HG02840 (cell line): Measurements from ENCODE around the gene WDR64.
A peak's percentile ranks its signal among the peaks of the same experiment; 100 is the strongest.

Experiments
- ATAC-seq: cut with Tn5 transposase; IDR thresholded peaks from one replicate; pipeline ENCODE4 v1.9.1; 2021; ENCODE audit warnings: mild to moderate bottlenecking, moderate library complexity, moderate number of reproducible peaks; ENCODE audit not compliant: unreplicated experiment, low FRiP score

Gene WDR64

DNA sequence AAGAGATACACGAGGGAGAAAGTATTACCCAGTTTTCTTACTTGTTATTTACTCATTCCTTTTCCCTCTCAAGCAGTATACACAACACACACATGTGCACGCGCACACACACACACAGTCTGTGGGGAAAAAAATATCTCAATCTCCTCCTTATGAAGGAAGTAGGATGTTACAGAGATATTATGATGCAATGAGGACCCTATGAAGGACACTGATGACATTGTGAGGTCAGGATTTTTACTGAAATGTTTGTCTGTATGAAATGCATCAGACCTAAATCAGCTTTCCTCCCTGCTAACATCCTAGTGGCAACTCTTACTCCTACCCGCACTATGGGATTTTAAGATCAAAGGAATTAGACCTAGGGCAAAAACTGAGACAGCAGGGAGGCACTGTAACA, at the start of gene WDR64:
WDR64 (plus strand) TSS at position 270 of the 400 bp plus-strand sequence. CDS start 204 bp downstream, outside the sequence.
- ATAC-seq, result no peak

- ATAC-seq, result no peak
Observed at GRCh38 chr1:241603731-241604245, 48.3 kb upstream of the WDR64 start.

DNA sequence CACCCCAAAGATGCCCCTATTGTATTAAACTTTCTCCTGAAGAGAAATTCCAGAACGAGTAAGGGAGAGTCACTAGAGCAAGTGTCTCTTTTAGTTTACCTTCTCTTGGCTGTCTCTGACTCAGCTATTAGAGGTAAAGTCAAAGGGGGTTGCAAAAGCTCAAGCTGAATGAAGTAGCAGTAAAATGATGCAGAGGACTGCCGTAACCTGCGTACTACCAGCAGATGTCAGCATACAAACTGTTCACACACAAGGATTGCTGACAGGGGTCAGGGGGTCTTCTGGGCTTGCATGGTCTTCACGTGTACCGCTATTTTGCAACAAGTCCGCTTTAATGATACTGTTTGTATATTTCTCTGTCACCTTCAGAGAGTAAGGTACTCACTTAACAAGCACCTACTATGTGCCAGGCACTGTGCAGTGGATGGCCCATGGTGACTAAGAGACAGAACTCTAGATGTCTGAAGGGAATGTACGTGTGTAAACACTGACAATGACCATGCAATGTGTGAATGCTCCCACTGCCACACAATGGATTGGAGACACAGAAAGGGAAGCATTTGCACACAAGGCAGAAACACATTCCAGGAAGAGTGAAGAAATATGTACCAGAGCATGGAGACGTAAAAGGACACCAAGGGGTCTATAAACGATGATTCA, 46.8 kb upstream of the WDR64 start:
- ATAC-seq, result no peak

- ATAC-seq, result no peak
Observed at GRCh38 chr1:241606544-241606943, 45.5 kb upstream of the WDR64 start.

GRCh38 chr1:241607497-241607896, 44.6 kb upstream of the WDR64 start:
- no peak for ATAC-seq

- no peak for ATAC-seq
Observed at GRCh38 chr1:241608379-241609033, 43.6 kb upstream of the WDR64 start.

DNA sequence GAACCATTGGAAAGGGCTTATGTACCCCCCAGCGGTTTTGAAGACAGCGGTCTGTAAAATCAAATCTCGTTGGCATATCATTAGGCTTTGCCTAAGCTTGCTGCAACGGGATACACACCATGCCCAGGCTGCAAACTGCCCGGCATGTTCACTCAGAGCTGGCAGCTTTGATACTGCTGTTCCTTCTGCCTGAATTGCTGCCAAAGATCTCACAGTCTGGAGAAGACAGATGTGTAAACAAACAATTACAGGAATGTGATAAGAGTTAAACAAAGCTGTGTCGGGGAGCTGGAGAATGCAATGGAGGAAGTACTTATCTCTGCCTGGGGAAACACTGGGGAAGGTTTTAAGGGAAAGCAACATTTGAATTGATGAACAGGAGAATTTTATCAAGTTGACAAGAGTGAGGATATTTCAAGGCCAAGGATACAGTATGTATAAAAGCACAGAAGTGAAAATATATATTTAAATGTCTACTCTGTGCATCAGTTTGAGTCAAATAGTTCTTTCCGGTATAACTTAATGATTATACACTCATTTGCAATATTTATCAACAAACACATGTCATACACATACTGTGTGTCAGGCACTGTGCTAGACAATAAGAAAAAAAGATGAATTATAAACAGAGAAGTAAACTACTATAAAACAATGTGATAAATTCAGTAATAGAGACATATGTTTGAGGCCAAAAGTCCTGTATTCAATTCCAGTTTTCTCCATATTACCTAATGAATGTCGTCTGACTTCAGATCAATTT, 41.8 kb upstream of the WDR64 start:
- ATAC-seq, result no peak

GRCh38 chr1:241611063-241611462, 41.0 kb upstream of the WDR64 start:
- ATAC-seq, result peak; percentile 89

DNA sequence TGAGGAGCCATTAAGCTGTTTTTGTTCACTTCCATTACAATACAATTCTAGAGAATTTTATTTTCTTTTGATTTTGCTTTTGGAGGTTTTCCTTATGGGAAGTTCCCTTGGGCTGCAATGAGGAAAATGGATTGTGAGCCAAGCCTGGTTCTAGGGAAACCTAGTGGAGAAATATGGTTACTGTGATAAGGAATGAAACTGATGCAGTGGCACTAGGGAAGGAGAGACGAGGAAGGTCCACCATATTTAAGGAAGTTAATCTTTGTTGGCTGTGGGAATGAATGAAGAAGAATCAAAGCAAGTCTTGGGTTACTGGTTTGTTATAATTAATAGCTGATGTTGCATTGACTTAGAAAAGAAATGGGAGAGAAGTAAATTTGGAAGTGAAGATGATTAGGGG, 40.3 kb upstream of the WDR64 start:
- ATAC-seq, result no peak

GRCh38 chr1:241612533-241613477, 39.3 kb upstream of the WDR64 start:
- ATAC-seq, result no peak

DNA sequence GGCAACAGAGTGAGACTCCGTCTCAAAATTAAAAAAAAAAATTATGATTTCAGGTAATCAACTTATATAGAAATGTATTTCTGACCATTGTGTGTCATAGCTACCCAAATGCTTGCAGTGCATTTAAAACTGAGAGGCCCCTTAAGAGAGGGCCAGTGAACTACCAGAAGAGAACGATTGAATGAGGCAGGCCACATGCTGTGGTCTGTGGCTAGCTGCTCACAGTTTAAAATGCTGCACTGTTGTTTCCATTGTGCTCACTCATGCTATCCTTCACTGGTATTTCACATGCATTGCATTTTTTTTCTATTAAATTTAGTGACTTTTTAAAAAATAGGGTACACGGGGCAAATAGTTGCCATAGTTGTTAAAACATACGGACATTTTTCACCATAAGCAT, 37.9 kb upstream of the WDR64 start:
- ATAC-seq, result no peak

DNA sequence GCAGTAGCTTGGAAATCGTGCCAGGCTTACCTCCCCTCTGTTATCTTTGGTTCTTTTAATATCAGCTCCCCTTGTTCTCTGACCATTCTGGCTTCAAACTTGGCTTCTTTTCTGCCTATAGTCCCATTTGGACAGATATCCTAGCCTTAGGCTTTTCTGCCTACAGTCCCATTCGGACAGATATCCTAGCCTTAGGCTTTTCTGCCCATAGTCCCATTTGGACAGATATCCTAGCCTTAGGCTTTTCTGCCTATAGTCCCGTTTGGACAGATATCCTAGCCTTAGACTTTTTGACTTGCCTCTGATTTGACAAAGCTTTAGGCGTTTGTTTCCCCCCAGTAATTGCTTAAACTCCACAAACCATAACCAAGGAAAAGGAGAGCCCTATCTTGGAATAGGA, 37.5 kb upstream of the WDR64 start:
- ATAC-seq, result no peak

- ATAC-seq, result no peak
Observed at GRCh38 chr1:241615043-241615974, 36.8 kb upstream of the WDR64 start.

DNA sequence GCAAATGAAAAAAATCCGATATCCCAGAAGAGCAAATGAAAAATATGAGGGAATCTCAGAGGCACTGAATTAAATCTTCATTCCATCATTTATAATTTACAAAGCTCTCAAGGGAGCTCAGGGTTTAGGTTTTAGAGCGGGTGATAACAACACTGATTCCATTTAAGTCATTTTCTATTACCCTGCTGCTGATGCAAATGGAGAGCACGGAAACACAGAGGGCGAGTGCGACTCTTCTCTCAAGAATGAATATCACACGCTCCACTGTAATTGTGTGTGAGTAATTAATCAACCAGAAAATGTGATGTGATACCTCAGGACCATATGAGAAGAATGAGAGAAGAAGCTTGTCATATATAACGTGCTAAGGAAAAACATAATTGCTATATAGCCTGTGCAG, 34.7 kb upstream of the WDR64 start:
- ATAC-seq, result no peak

DNA sequence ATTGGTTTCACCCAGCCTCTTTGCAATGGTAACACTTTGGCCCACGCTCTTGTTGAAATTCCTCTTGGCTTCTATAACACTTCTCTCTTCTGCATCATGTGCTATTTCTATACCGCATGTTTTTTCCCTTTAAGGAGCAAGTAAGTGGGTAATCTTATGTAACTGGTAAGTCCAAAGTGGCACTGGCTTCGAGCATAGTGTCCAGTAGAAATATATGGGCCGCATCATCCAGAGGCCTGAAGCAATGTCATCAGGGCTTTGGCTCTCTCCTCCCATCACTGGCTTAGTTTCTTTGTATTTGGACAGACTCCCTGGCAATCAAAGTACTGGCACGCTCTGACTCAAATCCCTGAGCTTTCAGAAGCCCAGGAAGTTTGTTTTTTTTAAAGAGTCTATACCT, 29.4 kb upstream of the WDR64 start:
- no peak for ATAC-seq

- no peak for ATAC-seq
Observed at GRCh38 chr1:241624935-241625334, 27.1 kb upstream of the WDR64 start.

GRCh38 chr1:241627453-241628259, 24.4 kb upstream of the WDR64 start:
- peak; percentile 66 for ATAC-seq

DNA sequence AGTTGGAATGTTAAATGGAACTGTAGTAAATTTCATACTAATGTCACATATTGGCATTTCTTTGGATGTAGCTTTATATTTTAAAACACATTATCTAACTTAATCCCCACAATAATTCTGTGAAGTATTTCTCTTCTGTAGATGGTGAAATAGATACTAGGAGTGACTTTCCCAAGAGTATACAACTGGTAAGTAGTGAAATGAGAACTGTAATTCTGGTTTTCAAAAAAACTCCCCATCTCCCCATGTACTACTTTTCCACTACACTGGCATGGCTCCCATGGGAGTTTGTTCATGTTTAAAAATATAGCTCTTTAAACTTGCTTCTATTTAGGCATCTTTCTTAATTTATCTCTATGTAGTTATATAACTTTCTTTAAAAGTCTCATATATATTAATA, 22.1 kb upstream of the WDR64 start:
- ATAC-seq, result no peak
